Measurements from ENCODE around the gene UBE2Z. TPM values are rescaled to one million over a fixed set of nuclear protein-coding genes. Genes with fewer than 3 reads are reported as not detected.

The UBE2Z gene
- total and polyA plus RNA-seq, 2 of the 13 experiments (the other 11 are each of a cell fraction or from before 2014, with no cell fraction given), result 63.2 to 122 TPM

GRCh38 chr17:48878920-48879898 lies 29.0 kb upstream of the UBE2Z start (continued):
- TF ChIP-seq ZNF350 (CRISPR knock-in tag; IDR thresholded peaks at IDR 0.05; ENCODE audit: borderline replicate concordance, low read depth) (no peak), FOXO4 (CRISPR knock-in tag; conservative IDR thresholded peaks at IDR 0.05) (no peak), ZNF296 (CRISPR knock-in tag; conservative IDR thresholded peaks at IDR 0.05) (no peak), ZKSCAN8 (CRISPR knock-in tag; IDR thresholded peaks at IDR 0.05; ENCODE audit: borderline replicate concordance) (no peak), TERF1 (CRISPR knock-in tag; IDR thresholded peaks at IDR 0.05) (no peak), KLF16 (CRISPR knock-in tag; IDR thresholded peaks at IDR 0.05) (peak in 1 of 2 experiments; percentile 66; a peak in 1 of 4 replicates), TAF15 (IDR thresholded peaks at IDR 0.05; ENCODE audit: low read depth, low read length, poor library complexity, severe bottlenecking) (no peak), SRSF4 (IDR thresholded peaks at IDR 0.05; ENCODE audit: low read depth, low read length, poor library complexity, severe bottlenecking) (no peak), ZNF407 (CRISPR knock-in tag; IDR thresholded peaks at IDR 0.05; ENCODE audit: not compliant biosample characterization) (no peak), MYNN (CRISPR knock-in tag; IDR thresholded peaks at IDR 0.05; ENCODE audit: low read depth) (no peak), HNF4A (CRISPR knock-in tag; IDR thresholded peaks at IDR 0.05) (no peak), ZNF460 (CRISPR knock-in tag; IDR thresholded peaks at IDR 0.05; ENCODE audit: borderline replicate concordance) (no peak), ELF1 (CRISPR knock-in tag; IDR thresholded peaks at IDR 0.05) (no peak), ZNF576 (CRISPR knock-in tag; IDR thresholded peaks at IDR 0.05) (no peak), MIER2 (CRISPR knock-in tag; IDR thresholded peaks at IDR 0.05) (0 out of 2 replicates have a peak, but pooled peaks have one; percentile 24), TBX2 (CRISPR knock-in tag; IDR thresholded peaks at IDR 0.05; ENCODE audit: borderline replicate concordance) (no peak), PITX1 (CRISPR knock-in tag; IDR thresholded peaks at IDR 0.05) (no peak)

Measured in HepG2 (cell line).